Activated T-helper 1 cell treated with anti-CD3 and anti-CD28 coated beads, Interleukin-12 subunit alpha, Interleukin-12 subunit beta, Interleukin-2, Interleukin-4 antibody, amounts not matched to agents 30 ng/mL and 10 ng/mL and 1 ng/mL, durations not matched to agents 14 hours and 24 hours and 36 hours (primary cell): ENCODE results near the gene ORMDL2. TPM values are rescaled to one million over a fixed set of nuclear protein-coding genes. Genes with fewer than 3 reads are reported as not detected.

Source experiments
- DNase-seq: peaks from one replicate; pipeline ENCODE4 v3.0.0; 2021; ENCODE audit warnings: low spot score
- H3K27ac Mint-ChIP-seq: one replicate; pipeline ENCODE4 v1.8.0; 2021; ENCODE audit warnings: mild to moderate bottlenecking, mixed read lengths
- H3K27me3 Mint-ChIP-seq: one replicate; pipeline ENCODE4 v1.8.0; 2022; ENCODE audit warnings: mild to moderate bottlenecking, moderate library complexity, mixed read lengths; ENCODE audit not compliant: insufficient read depth
- H3K36me3 Mint-ChIP-seq: one replicate; pipeline ENCODE4 v1.8.0; 2021; ENCODE audit warnings: low read depth, mixed read lengths
- H3K4me1 Mint-ChIP-seq: one replicate; pipeline ENCODE4 v1.8.0; 2021; ENCODE audit warnings: low read depth, mixed read lengths
- H3K4me3 Mint-ChIP-seq: one replicate; pipeline ENCODE4 v1.8.0; 2021; ENCODE audit warnings: mild to moderate bottlenecking, moderate library complexity, mixed read lengths
- H3K9me3 Mint-ChIP-seq: one replicate; pipeline ENCODE4 v1.8.0; 2021; ENCODE audit warnings: mixed read lengths
- intact Hi-C: fragments of 100-400 bp; cut with micrococcal nuclease; formaldehyde crosslinking; loops from one replicate; pipeline ENCODE4 v1.15.1; 2024
- total RNA-seq: library from RNA; stranded (reverse); gene quantifications from 2 replicates; pipeline ENCODE4 v1.2.3, GENCODE V29; 2022

Gene ORMDL2
- total RNA-seq, 1 donor from 2014 or later, result 58.9 TPM

DNA sequence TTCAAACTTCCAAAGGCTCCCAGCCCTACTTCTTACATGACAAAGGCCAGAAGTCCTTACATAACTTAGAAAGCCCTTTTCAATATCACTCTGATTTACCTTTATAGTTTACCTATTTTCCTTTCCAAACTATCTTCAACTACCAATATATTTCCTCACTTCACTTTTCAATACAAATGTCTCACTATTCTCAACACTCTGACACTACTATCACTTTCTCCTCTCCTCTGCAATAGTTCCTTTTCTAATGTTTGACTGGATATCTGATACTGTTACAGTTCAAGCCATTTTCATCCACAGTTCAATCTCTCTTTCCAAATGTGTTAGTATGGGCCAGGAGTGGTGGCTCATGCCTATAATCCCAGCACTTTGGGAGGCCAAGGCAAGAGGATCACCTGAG is 3.6 kb upstream of the ORMDL2 start:
- Mint-ChIP-seq H3K27me3 (no peaks in the 10 kb centered on the region), H3K4me3 (no peak overlapping the region), H3K9me3 (no peaks in the 10 kb centered on the region), H3K36me3 (peaks cover 19% of the 10 kb centered on the region), H3K4me1 (peaks cover 40% of the 10 kb centered on the region), H3K27ac (no peak overlapping the region)
- no peak for DNase-seq
- intact Hi-C loops, result no loop called here

GRCh38 chr12:55815473-55815872 is 2.4 kb upstream of the ORMDL2 start:
- H3K4me1 Mint-ChIP-seq, result peaks cover 45% of the 10 kb centered on the region
- no peaks in the 10 kb centered on the region for H3K27me3 Mint-ChIP-seq
- intact Hi-C loops, result loop anchor here (5.0 kb wide), 4 partner anchors 207 to 632 kb away; partner anchors contain the start of genes IKZF4, NABP2, RNF41 and RPL41
- H3K4me3 Mint-ChIP-seq, result peak overlapping the region; percentile 73
- peaks cover 28% of the 10 kb centered on the region for H3K36me3 Mint-ChIP-seq
- DNase-seq, result no peak
- H3K9me3 Mint-ChIP-seq, result no peaks in the 10 kb centered on the region
- H3K27ac Mint-ChIP-seq, result no peak overlapping the region

DNA sequence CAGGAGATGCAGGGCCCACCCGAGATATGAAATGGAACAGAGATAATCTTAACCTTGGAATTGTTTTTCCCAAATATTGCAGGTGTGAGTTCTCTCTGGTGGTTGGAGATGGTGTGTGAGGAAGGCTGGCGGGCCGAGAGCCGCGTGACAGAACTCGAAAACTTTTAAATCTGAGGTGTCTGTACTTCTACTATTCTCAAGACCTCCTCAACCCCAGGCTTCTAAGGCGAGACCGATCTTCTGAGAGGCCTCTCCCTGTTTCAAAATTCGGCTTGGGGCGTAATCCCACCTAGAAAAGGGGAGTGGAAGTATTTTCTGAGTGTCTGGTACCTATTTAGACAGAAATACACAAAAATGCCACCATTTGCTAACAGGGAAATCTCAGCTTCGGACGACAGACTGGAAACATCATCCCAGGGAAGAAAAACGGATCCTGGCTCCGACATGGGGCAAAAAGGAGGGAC is 928 bp upstream of the ORMDL2 start:
- intact Hi-C loops, result loop anchor here (1.0 to 5.0 kb wide), 13 partner anchors 74 to 630 kb away; partner anchors contain the start of genes CD63, GDF11, IKZF4 and NABP2
- H3K9me3 Mint-ChIP-seq, result no peaks in the 10 kb centered on the region
- no peak overlapping the region for H3K27ac Mint-ChIP-seq
- no peak overlapping the region for H3K4me3 Mint-ChIP-seq
- H3K4me1 Mint-ChIP-seq, result peaks cover 39% of the 10 kb centered on the region
- no peaks in the 10 kb centered on the region for H3K27me3 Mint-ChIP-seq
- DNase-seq, result no peak
- H3K36me3 Mint-ChIP-seq, result peaks cover 31% of the 10 kb centered on the region

GRCh38 chr12:55818140-55818728 is 393 bp downstream of the ORMDL2 start:
- DNase-seq, result no peak
- Mint-ChIP-seq H3K27ac (no peak overlapping the region), H3K4me3 (no peak overlapping the region), H3K9me3 (no peaks in the 10 kb centered on the region), H3K27me3 (no peaks in the 10 kb centered on the region), H3K36me3 (peaks cover 35% of the 10 kb centered on the region), H3K4me1 (peaks cover 31% of the 10 kb centered on the region)
- intact Hi-C loops, result loop anchor here (1.0 to 5.0 kb wide), 7 partner anchors 11 to 629 kb away; partner anchors contain the start of genes CS, DNAJC14, IKZF4 and NABP2

- H3K27ac Mint-ChIP-seq, result no peak overlapping the region
- H3K4me1 Mint-ChIP-seq, result peaks cover 28% of the 10 kb centered on the region
- H3K4me3 Mint-ChIP-seq, result no peak overlapping the region
- H3K27me3 Mint-ChIP-seq, result no peaks in the 10 kb centered on the region
- DNase-seq, result no peak
- H3K9me3 Mint-ChIP-seq, result no peaks in the 10 kb centered on the region
- peaks cover 36% of the 10 kb centered on the region for H3K36me3 Mint-ChIP-seq
- intact Hi-C loops, result loop anchor here (1.0 to 5.0 kb wide), 7 partner anchors 10 to 628 kb away; partner anchors contain the start of genes CS, DNAJC14, IKZF4 and NABP2
Measured at GRCh38 chr12:55818886-55819285, 1.0 kb downstream of the ORMDL2 start.

DNA sequence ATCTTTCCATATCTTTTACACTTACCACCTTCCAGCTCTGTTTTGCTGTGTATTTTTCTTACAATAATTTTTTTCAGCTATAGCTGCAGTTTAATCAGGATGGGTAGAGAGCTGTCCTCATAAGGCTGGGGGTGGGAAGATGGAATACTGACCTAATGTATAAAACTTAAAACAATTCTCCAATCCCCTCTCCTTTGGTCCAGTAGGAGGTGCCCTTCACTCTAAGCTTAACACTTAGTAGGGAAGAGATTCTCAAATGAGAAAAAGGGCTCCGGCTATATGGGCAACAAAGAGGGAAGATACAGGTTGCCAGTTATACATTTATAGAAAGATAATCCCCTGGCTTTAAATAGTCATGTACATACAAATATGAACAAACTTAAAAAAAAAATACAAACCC is 2.8 kb downstream of the ORMDL2 start:
- H3K4me3 Mint-ChIP-seq, result no peak overlapping the region
- no peaks in the 10 kb centered on the region for H3K27me3 Mint-ChIP-seq
- intact Hi-C loops, result no loop called here
- peaks cover 37% of the 10 kb centered on the region for H3K36me3 Mint-ChIP-seq
- H3K9me3 Mint-ChIP-seq, result no peaks in the 10 kb centered on the region
- DNase-seq, result no peak
- peaks cover 32% of the 10 kb centered on the region for H3K4me1 Mint-ChIP-seq
- no peak overlapping the region for H3K27ac Mint-ChIP-seq

DNA sequence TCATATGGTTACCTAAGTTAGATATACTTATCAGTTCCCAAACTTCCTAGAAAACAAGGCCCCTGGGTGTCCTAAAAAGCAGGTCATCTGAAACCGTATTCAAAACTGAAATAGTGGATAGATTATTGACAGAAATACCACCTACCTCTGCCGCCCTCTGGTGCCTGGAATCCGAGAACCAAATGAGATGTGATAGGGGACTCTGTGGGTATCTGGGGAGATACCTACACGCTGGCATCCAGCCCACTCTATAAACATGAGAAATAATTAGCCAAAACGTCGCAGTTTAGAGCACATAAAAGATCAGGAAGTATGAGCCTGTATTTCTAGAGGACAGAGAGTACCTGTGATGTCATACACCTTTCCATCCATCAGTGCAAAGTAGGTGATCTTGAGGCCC is 4.4 kb downstream of the ORMDL2 start:
- H3K36me3 Mint-ChIP-seq, result peaks cover 42% of the 10 kb centered on the region
- peaks cover 35% of the 10 kb centered on the region for H3K4me1 Mint-ChIP-seq
- no peaks in the 10 kb centered on the region for H3K27me3 Mint-ChIP-seq
- H3K4me3 Mint-ChIP-seq, result no peak overlapping the region
- no peak overlapping the region for H3K27ac Mint-ChIP-seq
- intact Hi-C loops, result no loop called here
- no peak for DNase-seq
- no peaks in the 10 kb centered on the region for H3K9me3 Mint-ChIP-seq

GRCh38 chr12:55823419-55823818 is 5.6 kb downstream of the ORMDL2 start:
- Mint-ChIP-seq H3K27ac (peak overlapping the region; percentile 8), H3K9me3 (no peaks in the 10 kb centered on the region), H3K27me3 (no peaks in the 10 kb centered on the region), H3K36me3 (peaks cover 54% of the 10 kb centered on the region), H3K4me3 (no peak overlapping the region), H3K4me1 (peaks cover 45% of the 10 kb centered on the region)
- intact Hi-C loops, result no loop called here
- no peak for DNase-seq

- intact Hi-C loops, result loop anchor here (5.0 kb wide), 1 partner anchor 863 kb away; the partner anchor contains the start of gene PTGES3
- peaks cover 46% of the 10 kb centered on the region for H3K36me3 Mint-ChIP-seq
- H3K4me1 Mint-ChIP-seq, result peaks cover 36% of the 10 kb centered on the region
- peak overlapping the region; percentile 57 for H3K27ac Mint-ChIP-seq
- no peak for DNase-seq
- H3K9me3 Mint-ChIP-seq, result no peaks in the 10 kb centered on the region
- H3K4me3 Mint-ChIP-seq, result peak overlapping the region; percentile 13
- H3K27me3 Mint-ChIP-seq, result no peaks in the 10 kb centered on the region
Measured at GRCh38 chr12:55824726-55825125, 6.9 kb downstream of the ORMDL2 start.

GRCh38 chr12:55827806-55828205 is 10.0 kb downstream of the ORMDL2 start:
- Mint-ChIP-seq H3K4me1 (peaks cover 47% of the 10 kb centered on the region), H3K4me3 (peak overlapping the region; percentile 98), H3K9me3 (no peaks in the 10 kb centered on the region), H3K27ac (peak overlapping the region; percentile 71), H3K36me3 (peaks cover 30% of the 10 kb centered on the region), H3K27me3 (no peaks in the 10 kb centered on the region)
- no peak for DNase-seq
- intact Hi-C loops, result loop anchor here (2.0 to 5.0 kb wide), 3 partner anchors 71 to 859 kb away; partner anchors contain the start of genes PTGES3 and PYM1

DNA sequence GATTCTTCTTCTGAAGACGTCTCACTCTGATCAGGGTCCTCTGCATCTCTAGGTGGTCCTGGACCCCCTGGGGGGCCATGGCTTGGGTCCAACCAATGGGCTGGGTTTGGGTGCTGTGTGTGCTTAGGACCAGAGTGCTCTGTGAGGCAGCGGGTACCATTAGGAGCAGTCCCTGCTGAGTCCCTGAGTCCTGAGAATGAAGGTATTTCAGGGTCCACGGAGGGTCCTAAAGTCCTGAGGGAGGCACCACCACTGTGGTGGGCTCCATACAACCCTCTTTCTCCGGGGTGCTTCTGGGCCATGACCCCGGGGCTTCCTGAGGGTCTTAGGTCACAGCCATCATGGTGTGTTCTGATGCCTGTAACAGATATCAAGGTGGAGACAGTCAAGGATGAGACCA is 10.5 kb downstream of the ORMDL2 start:
- H3K4me3 Mint-ChIP-seq, result peak overlapping the region; percentile 98
- peak overlapping the region; percentile 71 for H3K27ac Mint-ChIP-seq
- H3K4me1 Mint-ChIP-seq, result peaks cover 47% of the 10 kb centered on the region
- no peaks in the 10 kb centered on the region for H3K9me3 Mint-ChIP-seq
- intact Hi-C loops, result loop anchor here (2.0 to 5.0 kb wide), 3 partner anchors 70 to 859 kb away; partner anchors contain the start of genes PTGES3 and PYM1
- H3K27me3 Mint-ChIP-seq, result no peaks in the 10 kb centered on the region
- DNase-seq, result no peak
- H3K36me3 Mint-ChIP-seq, result peaks cover 25% of the 10 kb centered on the region

DNA sequence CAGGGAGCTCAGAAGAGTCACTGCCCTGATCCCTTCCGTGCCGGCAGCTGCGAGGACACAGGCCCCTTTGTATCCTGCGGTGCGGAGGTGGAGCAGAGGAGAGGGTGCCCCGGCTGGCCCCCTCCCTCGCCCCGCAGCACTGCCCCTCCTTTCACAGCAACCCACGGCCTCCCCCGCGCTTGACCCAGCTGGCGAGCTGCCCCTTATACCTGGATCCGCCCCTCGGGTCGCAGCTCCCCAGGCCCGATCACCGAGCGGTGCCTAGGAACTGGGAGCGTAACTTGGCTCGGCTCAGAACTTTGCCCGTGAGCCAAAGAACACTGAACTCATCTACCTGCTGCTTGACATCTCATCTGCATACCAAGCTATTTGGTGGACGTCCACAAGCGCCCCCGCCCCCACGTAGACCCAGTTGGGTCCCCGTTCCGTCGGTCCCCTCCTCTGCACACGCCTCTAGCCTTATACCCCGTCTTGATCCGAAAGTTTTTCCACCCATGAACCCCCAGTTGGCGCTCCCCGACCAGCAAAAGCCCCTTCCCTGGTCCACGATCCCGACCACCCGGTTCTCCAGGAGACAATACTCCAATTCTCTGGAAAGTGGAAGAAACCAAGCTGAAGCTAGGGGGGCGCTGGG is 12.2 kb downstream of the ORMDL2 start:
- H3K4me3 Mint-ChIP-seq, result peak overlapping the region; percentile 98
- DNase-seq, result peak; percentile 22
- peaks cover 37% of the 10 kb centered on the region for H3K4me1 Mint-ChIP-seq
- H3K27ac Mint-ChIP-seq, result peak overlapping the region; percentile 92
- intact Hi-C loops, result loop anchor here (1.0 to 5.0 kb wide), 9 partner anchors 12 to 857 kb away; partner anchors contain the start of genes ORMDL2, PA2G4, PTGES3 and PYM1
- H3K36me3 Mint-ChIP-seq, result peaks cover 23% of the 10 kb centered on the region
- no peaks in the 10 kb centered on the region for H3K27me3 Mint-ChIP-seq
- H3K9me3 Mint-ChIP-seq, result no peaks in the 10 kb centered on the region
